Duodenal mucosa (tissue), 2 donors: ENCODE data around the gene CACNG8.

Experiments
- H3K27ac ChIP-seq: one replicate; pipeline ENCODE4 v1.7.0; 2013; ENCODE audit warnings: low read depth, low read length
- H3K27me3 ChIP-seq, 2 donors: one replicate each; pipeline ENCODE4 v1.7.0; 2013; ENCODE audit warnings: low read length in 2 of 2, control low read depth in 1 of 2; ENCODE audit not compliant: insufficient read depth in 2 of 2, control insufficient read depth in 1 of 2
- H3K36me3 ChIP-seq, 2 donors: one replicate each; pipeline ENCODE4 v1.7.0; 2013; ENCODE audit warnings: low read length in 2 of 2, control low read depth in 1 of 2; ENCODE audit not compliant: insufficient read depth in 2 of 2, control insufficient read depth in 1 of 2
- H3K4me1 ChIP-seq, 2 donors: one replicate each; pipeline ENCODE4 v1.7.0; 2013; ENCODE audit warnings: low read length in 2 of 2, control low read depth in 1 of 2; ENCODE audit not compliant: insufficient read depth in 2 of 2, control insufficient read depth in 1 of 2
- H3K4me3 ChIP-seq, 2 donors: one replicate each; pipeline ENCODE4 v1.7.0; 2013; ENCODE audit warnings: low read length in 2 of 2, low read depth in 1 of 2
- H3K9ac ChIP-seq, 2 donors: one replicate each; pipeline ENCODE4 v1.7.0; 2013; ENCODE audit warnings: low read length in 2 of 2, low read depth in 1 of 2
- H3K9me3 ChIP-seq, 2 donors: one replicate each; pipeline ENCODE4 v1.7.0; 2013; ENCODE audit warnings: low read length in 2 of 2, control low read depth in 1 of 2; ENCODE audit not compliant: control insufficient read depth in 1 of 2

The CACNG8 gene

GRCh38 chr19:53962887-53963431, at the start of gene CACNG8:
Gene CACNG8 (plus strand): TSS chr19:53962937.
- Histone ChIP-seq H3K27me3 (peaks cover 22 to 26% of the 10 kb centered on the region in 2 donors), H3K4me3 (no peak within 1 kb of the TSS)

GRCh38 chr19:53915000-53915399, 47.7 kb upstream of the CACNG8 start:
- Histone ChIP-seq H3K27me3 (peaks cover 9 to 20% of the 10 kb centered on the region in 2 donors), H3K9ac (no peak overlapping the region), H3K27ac (no peak overlapping the region), H3K9me3 (no peaks in the 10 kb centered on the region), H3K4me1 (no peaks in the 10 kb centered on the region), H3K4me3 (no peak overlapping the region), H3K36me3 (no peaks in the 10 kb centered on the region)

More at GRCh38 chr19:53962887-53963431, at the start of gene CACNG8:
- Histone ChIP-seq H3K36me3 (no peaks in the 10 kb centered on the region), H3K9ac (no peak within 1 kb of the TSS), H3K9me3 (no peaks in the 10 kb centered on the region), H3K4me1 (no peaks in the 10 kb centered on the region), H3K27ac (no peak within 1 kb of the TSS)

- H3K36me3 ChIP-seq, result no peaks in the 10 kb centered on the region
- no peak overlapping the region for H3K27ac ChIP-seq
- H3K9ac ChIP-seq, result no peak overlapping the region
- H3K9me3 ChIP-seq, result no peaks in the 10 kb centered on the region
- H3K4me3 ChIP-seq, result no peak overlapping the region
- no peaks in the 10 kb centered on the region for H3K4me1 ChIP-seq
- peaks cover 4 to 13% of the 10 kb centered on the region in 2 donors for H3K27me3 ChIP-seq
Observed at GRCh38 chr19:53916004-53916403, 46.7 kb upstream of the CACNG8 start.

- H3K9ac ChIP-seq, result no peak overlapping the region
- no peaks in the 10 kb centered on the region for H3K36me3 ChIP-seq
- H3K4me1 ChIP-seq, result no peaks in the 10 kb centered on the region
- peaks cover 0 to 5% of the 10 kb centered on the region in 2 donors for H3K27me3 ChIP-seq
- no peaks in the 10 kb centered on the region for H3K9me3 ChIP-seq
- no peak overlapping the region for H3K4me3 ChIP-seq
- no peak overlapping the region for H3K27ac ChIP-seq
Observed at GRCh38 chr19:53917356-53917755, 45.4 kb upstream of the CACNG8 start.

- no peaks in the 10 kb centered on the region for H3K27me3 ChIP-seq
Observed at GRCh38 chr19:53927739-53928138, 35.0 kb upstream of the CACNG8 start.

GRCh38 chr19:53936029-53936428, 26.7 kb upstream of the CACNG8 start:
- Histone ChIP-seq H3K4me1 (no peaks in the 10 kb centered on the region), H3K27me3 (no peaks in the 10 kb centered on the region), H3K9me3 (no peaks in the 10 kb centered on the region), H3K9ac (no peak overlapping the region), H3K4me3 (no peak overlapping the region), H3K27ac (no peak overlapping the region), H3K36me3 (no peaks in the 10 kb centered on the region)

More at GRCh38 chr19:53927739-53928138, 35.0 kb upstream of the CACNG8 start:
- H3K36me3 ChIP-seq, result no peaks in the 10 kb centered on the region
- H3K27ac ChIP-seq, result no peak overlapping the region
- H3K4me3 ChIP-seq, result no peak overlapping the region
- no peaks in the 10 kb centered on the region for H3K4me1 ChIP-seq
- no peak overlapping the region for H3K9ac ChIP-seq
- no peaks in the 10 kb centered on the region for H3K9me3 ChIP-seq

- Histone ChIP-seq H3K9ac (no peak overlapping the region), H3K4me3 (no peak overlapping the region), H3K27me3 (peaks cover 7 to 21% of the 10 kb centered on the region in 2 donors), H3K36me3 (no peaks in the 10 kb centered on the region), H3K9me3 (no peaks in the 10 kb centered on the region), H3K4me1 (no peaks in the 10 kb centered on the region), H3K27ac (no peak overlapping the region)
Observed at GRCh38 chr19:53942001-53942786, 20.5 kb upstream of the CACNG8 start.

GRCh38 chr19:53944416-53944815, 18.3 kb upstream of the CACNG8 start:
- Histone ChIP-seq H3K4me1 (no peaks in the 10 kb centered on the region), H3K27me3 (peaks cover 7 to 21% of the 10 kb centered on the region in 2 donors), H3K9me3 (no peaks in the 10 kb centered on the region), H3K4me3 (no peak overlapping the region), H3K36me3 (no peaks in the 10 kb centered on the region), H3K9ac (no peak overlapping the region), H3K27ac (no peak overlapping the region)

GRCh38 chr19:53944933-53945332, 17.8 kb upstream of the CACNG8 start:
- H3K36me3 ChIP-seq, result no peaks in the 10 kb centered on the region
- H3K27ac ChIP-seq, result no peak overlapping the region
- no peak overlapping the region for H3K4me3 ChIP-seq
- H3K9ac ChIP-seq, result no peak overlapping the region
- peaks cover 7 to 21% of the 10 kb centered on the region in 2 donors for H3K27me3 ChIP-seq
- no peaks in the 10 kb centered on the region for H3K9me3 ChIP-seq
- H3K4me1 ChIP-seq, result no peaks in the 10 kb centered on the region

GRCh38 chr19:53945441-53945840, 17.3 kb upstream of the CACNG8 start:
- Histone ChIP-seq H3K4me1 (no peaks in the 10 kb centered on the region), H3K36me3 (no peaks in the 10 kb centered on the region), H3K27ac (no peak overlapping the region), H3K9me3 (no peaks in the 10 kb centered on the region), H3K4me3 (no peak overlapping the region), H3K27me3 (peaks cover 7 to 21% of the 10 kb centered on the region in 2 donors), H3K9ac (no peak overlapping the region)
